GM18502 (cell line): ENCODE results near the gene EEA1.

Experiments used
- ATAC-seq: cut with Tn5 transposase; IDR thresholded peaks from one replicate; pipeline ENCODE4 v1.9.1; 2021; ENCODE audit warnings: mild to moderate bottlenecking; ENCODE audit not compliant: unreplicated experiment, poor library complexity

EEA1 gene

GRCh38 chr12:92726850-92727249, 202.2 kb downstream of the EEA1 start:
- no peak for ATAC-seq

- no peak for ATAC-seq
Measured at GRCh38 chr12:92722897-92723296, 206.2 kb downstream of the EEA1 start.

- ATAC-seq, result no peak
Measured at GRCh38 chr12:92721656-92722055, 207.4 kb downstream of the EEA1 start.

GRCh38 chr12:92721130-92721529, 208.0 kb downstream of the EEA1 start:
- ATAC-seq, result no peak
